Erythroblast (primary cell): ENCODE data around the gene MUS81.
"Not testable (repeated sequence)": the region's sequence is repeated elsewhere in the genome, so short reads cannot be mapped to it uniquely, and the experiment has no call there.

Experiments
- GATA1 ChIP-seq: IDR thresholded peaks from 2 replicates; pipeline ENCODE4 v1.6.1; 2011; ENCODE audit warnings: low read depth, mild to moderate bottlenecking, control low read depth, low read length, moderate library complexity
- POLR2A ChIP-seq: IDR thresholded peaks from 2 replicates; pipeline ENCODE4 v1.6.1; 2011; ENCODE audit warnings: mild to moderate bottlenecking, low read length

DNA sequence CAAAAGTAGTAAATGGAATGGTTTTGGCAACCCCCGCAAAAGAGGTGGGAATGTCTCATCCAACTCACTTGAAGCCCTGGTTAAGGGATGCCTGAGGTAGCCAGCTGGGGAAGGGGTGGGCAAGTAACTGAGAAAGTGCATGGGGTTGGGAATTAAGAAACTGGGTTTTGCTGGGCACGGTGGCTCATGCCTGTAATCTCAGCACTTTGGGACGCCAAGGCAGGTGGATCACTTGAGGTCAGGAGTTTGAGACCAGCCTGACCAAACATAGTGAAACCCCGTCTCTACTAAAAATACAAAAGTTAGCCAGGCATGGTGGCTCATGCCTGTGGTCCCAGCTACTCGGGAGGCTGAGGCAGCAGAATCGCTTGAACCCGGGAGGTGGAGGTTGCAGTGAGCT lies 11.5 kb upstream of the MUS81 start:
- TF ChIP-seq POLR2A, GATA1: not testable (repeated sequence)
